Thyroid gland (tissue), 4 donors: ENCODE results near the gene C10orf71. TPM values are rescaled to one million over a fixed set of nuclear protein-coding genes. Genes with fewer than 3 reads are reported as not detected.

Experiments used
- DNase-seq, 2 donors: peaks; one replicate each; pipeline ENCODE4 v3.0.0-alpha.2; 2019
- H3K27ac ChIP-seq, 3 donors: fragments of 200-600 bp; sonication (generic); 1 replicate in 2 of 3; 2 replicates in 1 of 3; pipeline ENCODE4 v1.5.1; 2016 to 2019; ENCODE audit warnings: mild to moderate bottlenecking in 1 of 3, moderate library complexity in 1 of 3
- H3K27me3 ChIP-seq: fragments of 200-600 bp; sonication (generic); one replicate; pipeline ENCODE4 v1.5.1; 2019
- H3K36me3 ChIP-seq, 2 donors: fragments of 200-600 bp; sonication (generic); one replicate each; pipeline ENCODE4 v1.5.1; 2016 to 2019
- H3K4me1 ChIP-seq, 2 donors: fragments of 200-600 bp; sonication (generic); one replicate each; pipeline ENCODE4 v1.5.1; 2017 to 2019
- H3K4me3 ChIP-seq, 3 donors: fragments of 200-600 bp; sonication (generic); replicated peaks in 1 of 3; 1 replicate in 2 of 3; 2 replicates in 1 of 3; pipeline ENCODE4 v1.5.1; 2016; ENCODE audit warnings: mild to moderate bottlenecking in 1 of 3
- H3K9me3 ChIP-seq: fragments of 200-600 bp; sonication (generic); one replicate; pipeline ENCODE4 v1.5.1; 2017
- POLR2A ChIP-seq, 2 donors: fragments of 450-650 bp; IDR thresholded peaks; one replicate each; pipeline ENCODE4 v1.6.1; 2017; ENCODE audit warnings: antibody characterized with exemption in 2 of 2, mild to moderate bottlenecking in 2 of 2, moderate library complexity in 1 of 2
- WGBS, 2 donors: methylation state at CpG; one replicate each; pipeline ENCODE4 v1.1.5; 2017; 5-methylcytosine and 5-hydroxymethylcytosine counted together
- intact Hi-C: fragments of 100-400 bp; cut with DNase I; formaldehyde crosslinking; loops from one replicate; pipeline ENCODE4 v1.15.1; 2023
- total RNA-seq, 4 donors: library from RNA; depleted of rRNA; stranded (reverse); fragments of >200 nt; gene quantifications; one replicate each; pipeline ENCODE4 v1.2.3, GENCODE V29; 2016
- TF ChIP-seq, protein P1 (sequence below), 6 experiments: fragments of 200-600 bp in 3 of 6; fragments of 450-650 bp in 3 of 6; sonication (generic) in 3 of 6; IDR thresholded peaks; one replicate each; pipeline ENCODE4 v1.5.1; 2016 to 2019; ENCODE audit warnings: antibody characterized with exemption in 6 of 6, mild to moderate bottlenecking in 2 of 6, inconsistent platforms in 1 of 6, moderate library complexity in 1 of 6

The C10orf71 gene
- total RNA-seq, 4 donors from 2014 or later, result not detected

DNA sequence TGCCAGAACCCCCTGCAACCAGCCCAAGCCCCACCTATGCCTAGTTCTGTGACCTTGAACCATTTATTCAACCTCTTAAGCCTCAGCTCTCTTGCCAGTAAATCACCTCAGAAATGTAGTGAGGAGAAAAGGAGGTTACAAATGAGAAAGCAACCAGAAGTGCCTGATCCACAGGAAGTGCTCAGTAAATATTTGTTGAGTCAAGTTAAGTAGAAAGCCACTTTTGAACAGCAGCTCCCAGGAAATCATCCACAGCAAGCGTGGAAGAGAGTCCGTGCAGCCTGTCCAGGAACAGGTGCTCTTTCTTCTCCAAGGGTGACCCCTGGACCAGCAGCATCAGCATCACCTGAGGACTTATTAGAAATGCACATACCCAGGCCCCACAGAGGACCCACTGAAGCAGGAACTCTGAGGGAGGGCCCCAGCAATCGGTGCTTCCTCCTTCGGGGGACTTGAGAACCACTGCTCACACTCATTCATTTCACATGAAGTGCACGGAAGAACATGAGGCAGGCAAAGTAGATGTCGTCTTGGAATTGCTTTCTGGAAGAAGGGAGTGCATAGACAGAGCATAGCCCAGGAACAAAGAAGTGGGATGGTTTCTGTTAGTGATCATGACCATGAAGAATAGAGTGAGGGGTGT is 6.3 kb upstream of the C10orf71 start:
- intact Hi-C loops, result no loop called here
- Histone ChIP-seq H3K9me3 (no peaks in the 10 kb centered on the region), H3K27ac (no peak overlapping the region), H3K27me3 (no peaks in the 10 kb centered on the region), H3K4me3 (no peak overlapping the region), H3K36me3 (no peaks in the 10 kb centered on the region), H3K4me1 (no peaks in the 10 kb centered on the region)
- TF ChIP-seq, protein P1, sequence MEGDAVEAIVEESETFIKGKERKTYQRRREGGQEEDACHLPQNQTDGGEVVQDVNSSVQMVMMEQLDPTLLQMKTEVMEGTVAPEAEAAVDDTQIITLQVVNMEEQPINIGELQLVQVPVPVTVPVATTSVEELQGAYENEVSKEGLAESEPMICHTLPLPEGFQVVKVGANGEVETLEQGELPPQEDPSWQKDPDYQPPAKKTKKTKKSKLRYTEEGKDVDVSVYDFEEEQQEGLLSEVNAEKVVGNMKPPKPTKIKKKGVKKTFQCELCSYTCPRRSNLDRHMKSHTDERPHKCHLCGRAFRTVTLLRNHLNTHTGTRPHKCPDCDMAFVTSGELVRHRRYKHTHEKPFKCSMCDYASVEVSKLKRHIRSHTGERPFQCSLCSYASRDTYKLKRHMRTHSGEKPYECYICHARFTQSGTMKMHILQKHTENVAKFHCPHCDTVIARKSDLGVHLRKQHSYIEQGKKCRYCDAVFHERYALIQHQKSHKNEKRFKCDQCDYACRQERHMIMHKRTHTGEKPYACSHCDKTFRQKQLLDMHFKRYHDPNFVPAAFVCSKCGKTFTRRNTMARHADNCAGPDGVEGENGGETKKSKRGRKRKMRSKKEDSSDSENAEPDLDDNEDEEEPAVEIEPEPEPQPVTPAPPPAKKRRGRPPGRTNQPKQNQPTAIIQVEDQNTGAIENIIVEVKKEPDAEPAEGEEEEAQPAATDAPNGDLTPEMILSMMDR (IDR thresholded peaks at IDR 0.05), result no peak
- no peak for DNase-seq
- 71 to 81% methylated on average over 5 to 6 of the region's 6 CpGs for WGBS, 2 donors

DNA sequence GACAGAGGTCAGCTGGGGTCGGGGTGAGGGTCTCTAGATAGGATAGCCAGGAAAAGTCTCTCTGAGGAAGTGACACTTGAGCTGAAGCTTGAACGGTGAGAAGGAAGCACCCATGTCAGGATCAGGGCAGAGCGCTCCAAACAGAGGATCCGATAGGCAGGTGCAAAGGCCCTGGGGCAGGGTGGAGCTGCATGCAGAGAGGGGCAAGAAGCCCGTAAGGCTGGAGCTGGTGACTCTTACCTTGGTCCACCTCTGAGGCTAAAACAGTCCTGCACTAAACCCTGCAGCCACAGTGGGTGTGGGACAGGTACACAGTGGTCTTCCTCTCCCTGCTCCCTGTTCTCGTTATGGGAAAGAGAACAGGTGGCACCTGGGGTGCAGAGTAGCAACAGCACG is 5.8 kb upstream of the C10orf71 start:
- no peaks in the 10 kb centered on the region for H3K4me1 ChIP-seq
- H3K27ac ChIP-seq, result no peak overlapping the region
- H3K4me3 ChIP-seq, result no peak overlapping the region
- no peaks in the 10 kb centered on the region for H3K36me3 ChIP-seq
- H3K27me3 ChIP-seq, result no peaks in the 10 kb centered on the region
- TF ChIP-seq, protein P1 (IDR thresholded peaks at IDR 0.05), result no peak
- no peak for TF ChIP-seq POLR2A (IDR thresholded peaks at IDR 0.05)
- no peaks in the 10 kb centered on the region for H3K9me3 ChIP-seq
- no peak for DNase-seq
- intact Hi-C loops, result no loop called here
- 85 to 87% methylated on average over 7 of the region's 7 CpGs for WGBS, 2 donors

DNA sequence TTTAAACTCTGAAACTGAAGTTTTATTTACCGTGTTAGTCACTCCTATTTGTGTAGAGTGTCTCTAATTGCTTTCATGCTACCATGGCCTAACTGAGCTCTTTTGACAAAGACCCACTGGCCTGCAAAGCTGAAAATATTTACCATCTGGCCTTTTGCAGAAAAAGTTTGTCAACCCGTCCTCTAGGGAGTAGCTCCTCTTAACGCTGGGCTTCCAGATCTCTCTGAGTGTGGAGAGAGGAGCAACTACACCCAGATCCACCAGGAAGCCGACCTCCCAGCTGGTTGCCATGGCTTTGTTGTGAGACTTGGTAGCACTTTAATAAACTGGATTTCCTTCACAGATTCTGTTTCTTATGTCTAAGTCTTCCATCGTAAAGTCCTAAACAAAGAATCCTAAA is 4.2 kb upstream of the C10orf71 start:
- Histone ChIP-seq H3K9me3 (no peaks in the 10 kb centered on the region), H3K27ac (no peak overlapping the region), H3K4me3 (no peak overlapping the region), H3K36me3 (no peaks in the 10 kb centered on the region), H3K4me1 (peaks cover 5 to 10% of the 10 kb centered on the region in 2 donors), H3K27me3 (no peaks in the 10 kb centered on the region)
- no peak for DNase-seq
- intact Hi-C loops, result no loop called here
- TF ChIP-seq, protein P1 (IDR thresholded peaks at IDR 0.05), result no peak
- no peak for TF ChIP-seq POLR2A (IDR thresholded peaks at IDR 0.05)
- WGBS, 2 donors, result 86% methylated on average over 5 of the region's 5 CpGs

DNA sequence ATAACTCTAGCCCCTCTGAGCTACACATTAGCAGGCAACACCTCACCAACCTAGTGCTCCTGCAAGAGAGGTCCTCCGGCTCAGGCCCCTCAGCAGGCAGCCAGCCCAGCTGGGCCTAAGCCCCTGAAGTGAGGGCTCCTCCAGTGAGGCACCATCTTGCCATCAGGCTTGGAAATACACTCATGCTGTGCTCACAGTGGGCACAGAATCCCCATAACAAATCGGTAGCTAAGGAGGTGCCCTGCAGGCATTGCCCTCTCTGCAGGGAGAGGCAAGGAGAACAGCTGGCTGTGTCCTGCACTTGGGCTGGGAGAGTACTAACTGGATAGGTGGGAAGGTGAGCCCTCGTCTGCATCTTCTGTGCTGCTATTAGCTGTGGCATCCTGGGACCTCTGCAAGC is 3.7 kb upstream of the C10orf71 start:
- H3K4me1 ChIP-seq, result peaks cover 5 to 10% of the 10 kb centered on the region in 2 donors
- H3K27ac ChIP-seq, result no peak overlapping the region
- 88 to 93% methylated on average over 2 to 3 of the region's 3 CpGs for WGBS, 2 donors
- no peak for DNase-seq
- H3K27me3 ChIP-seq, result no peaks in the 10 kb centered on the region
- no peaks in the 10 kb centered on the region for H3K9me3 ChIP-seq
- no peak overlapping the region for H3K4me3 ChIP-seq
- no peak for TF ChIP-seq POLR2A (IDR thresholded peaks at IDR 0.05)
- TF ChIP-seq, protein P1 (IDR thresholded peaks at IDR 0.05), result no peak
- no peaks in the 10 kb centered on the region for H3K36me3 ChIP-seq
- intact Hi-C loops, result no loop called here

DNA sequence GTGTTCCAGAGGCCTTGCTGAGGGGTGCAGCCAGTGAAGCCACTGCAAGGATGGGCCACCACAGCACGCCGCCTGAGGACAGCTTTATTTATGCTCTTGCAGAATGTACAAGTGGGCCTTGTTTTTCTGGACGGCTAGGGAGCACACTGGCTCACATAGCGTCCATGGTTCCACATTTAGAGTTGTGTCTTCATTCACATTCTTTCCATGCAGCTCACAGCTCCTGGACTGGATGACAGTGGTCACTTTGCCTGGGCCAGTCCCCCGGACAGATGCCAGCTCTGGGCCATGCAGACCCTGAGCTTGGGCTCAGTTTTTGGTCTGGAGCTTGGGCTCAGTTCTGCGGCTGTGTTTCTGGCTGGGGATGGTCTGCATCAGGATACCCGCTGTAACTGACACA is 2.6 kb upstream of the C10orf71 start:
- Histone ChIP-seq H3K9me3 (no peaks in the 10 kb centered on the region), H3K27ac (no peak overlapping the region), H3K4me1 (peaks cover 5 to 10% of the 10 kb centered on the region in 2 donors), H3K36me3 (no peaks in the 10 kb centered on the region), H3K4me3 (no peak overlapping the region), H3K27me3 (no peaks in the 10 kb centered on the region)
- no peak for DNase-seq
- no peak for TF ChIP-seq POLR2A (IDR thresholded peaks at IDR 0.05)
- TF ChIP-seq, protein P1 (IDR thresholded peaks at IDR 0.05), result no peak
- 86 to 93% methylated on average over 6 to 7 of the region's 7 CpGs for WGBS, 2 donors
- intact Hi-C loops, result no loop called here
